Adrenal gland (tissue), 12 donors: Measurements from ENCODE around the gene ZFAND6. TPM values are rescaled to one million over a fixed set of nuclear protein-coding genes. Genes with fewer than 3 reads are reported as not detected.
A peak's percentile ranks its signal among the peaks of the same experiment; 100 is the strongest.
"Not testable (repeated sequence)": the region's sequence is repeated elsewhere in the genome, so short reads cannot be mapped to it uniquely, and the experiment has no call there.

Experiments used
- DNase-seq, 7 donors: peaks; one replicate each; pipeline ENCODE4 v3.0.0-alpha.2; 2019 to 2020
- H3K27ac ChIP-seq, 5 donors: fragments of 200-600 bp; sonication (generic) in 4 of 5; 1 replicate in 3 of 5; 2 replicates in 2 of 5; pipeline versions ENCODE4 v1.5.1 to v1.8.0; 2016 to 2020; ENCODE audit warnings: mild to moderate bottlenecking in 1 of 5
- H3K27me3 ChIP-seq: fragments of 200-600 bp; 2 replicates; pipeline ENCODE4 v1.8.0; 2021
- H3K36me3 ChIP-seq, 2 donors: fragments of 200-600 bp; replicated peaks in 1 of 2; 1 replicate in 1 of 2; 2 replicates in 1 of 2; pipeline versions ENCODE4 v1.5.1 to v1.8.0; 2018 to 2022
- H3K4me1 ChIP-seq, 2 donors: fragments of 200-600 bp; replicated peaks in 1 of 2; 1 replicate in 1 of 2; 2 replicates in 1 of 2; pipeline versions ENCODE4 v1.5.1 to v1.8.0; 2018 to 2021
- H3K4me3 ChIP-seq, 4 donors: fragments of 200-600 bp; sonication (generic) in 3 of 4; one replicate each; pipeline ENCODE4 v1.5.1; 2016 to 2018
- H3K9me3 ChIP-seq, 3 donors: fragments of 200-600 bp; sonication (generic) in 1 of 3; replicated peaks in 1 of 3; 1 replicate in 2 of 3; 2 replicates in 1 of 3; pipeline versions ENCODE4 v1.5.1 to v1.8.0; 2016 to 2021
- CTCF ChIP-seq, 6 experiments: fragments of 450-650 bp in 4 of 6; fragments of 200-600 bp in 2 of 6; sonication (generic) in 1 of 6; IDR thresholded peaks; 1 replicate in 5 of 6; 2 replicates in 1 of 6; pipeline versions ENCODE4 v1.5.1 to v1.8.0; 2016 to 2021; ENCODE audit warnings: antibody characterized with exemption in 6 of 6, mild to moderate bottlenecking in 2 of 6, moderate library complexity in 1 of 6
- POLR2A ChIP-seq, 2 donors: fragments of 450-650 bp; IDR thresholded peaks; one replicate each; pipeline ENCODE4 v1.6.1; 2017; ENCODE audit warnings: antibody characterized with exemption in 2 of 2, mild to moderate bottlenecking in 2 of 2, moderate library complexity in 1 of 2
- WGBS, 4 donors: extraction: QIAGEN DNeasy Blood & Tissue Kit in 2 of 4; methylation state at CpG; one replicate each; pipeline versions ENCODE4 v1.1.5 to v1.1.7; 2013 to 2017; 5-methylcytosine and 5-hydroxymethylcytosine counted together
- intact Hi-C, 2 donors: fragments of 100-400 bp; cut with DNase I; formaldehyde crosslinking; loops; one replicate each; pipeline versions ENCODE4 v1.14.1 to v1.15.0; 2022 to 2023
- polyA plus RNA-seq, 3 donors: library from polyadenylated mRNA; stranded (reverse); fragments of 200-250 nt in 2 of 3; fragments of 350-450 nt in 1 of 3; fragmentation: Illumina TruSeq in 1 of 3; extraction: RNeasy Lipid Tissue Mini Kit (QIAGEN cat#74804) in 1 of 3; gene quantifications; one replicate each; pipeline ENCODE4 v1.2.3, GENCODE V29; 2013 to 2014
- total RNA-seq, 9 donors: library from RNA; depleted of rRNA in 4 of 9; stranded (reverse); fragments of >200 nt in 4 of 9; fragments of 120-200 nt in 1 of 9; fragmentation: NEBNext Ultra II Directional in 1 of 9; extraction: Animal tissue kit (Norgen Biotek cat#: 25700) in 1 of 9; gene quantifications; one replicate each; pipeline versions ENCODE4 v1.1.0 to v1.2.4, GENCODE V29; 2013 to 2023
- donor health status: healthy with polysubstance abuse.
- donor health status: Bipolar disorder and iron deficiency.
- donor health status: DM: yes; HTN: yes; CAD: no.
- donor health status: DM: no; HTN: no; CAD: no.
- donor health status: DM: no; HTN: no; CAD: no.
- donor health status: DM: yes; HTN: yes; CAD: no.

The ZFAND6 gene
- total and polyA plus RNA-seq, 12 donors, result 46.5 to 197 (median 105) TPM

GRCh38 chr15:80019168-80019745 is 40.2 kb upstream of the ZFAND6 start:
- no peak overlapping the region for H3K4me3 ChIP-seq
- no peaks in the 10 kb centered on the region for H3K36me3 ChIP-seq
- no peaks in the 10 kb centered on the region for H3K27me3 ChIP-seq
- no peak overlapping the region for H3K27ac ChIP-seq
- intact Hi-C loops, result no loop called here
- peak in 1 of 7 donors; percentile 10 for DNase-seq
- H3K4me1 ChIP-seq, result no peaks in the 10 kb centered on the region
- no peaks in the 10 kb centered on the region for H3K9me3 ChIP-seq
- TF ChIP-seq POLR2A (IDR thresholded peaks at IDR 0.05) (no peak), CTCF (IDR thresholded peaks at IDR 0.05) (no peak)
- 86 to 97% (median 91%) methylated on average over 8 of the region's 8 CpGs for WGBS, 4 donors

GRCh38 chr15:80020149-80020548 is 39.3 kb upstream of the ZFAND6 start:
- H3K27me3 ChIP-seq, H3K4me3 ChIP-seq, H3K27ac ChIP-seq, H3K36me3 ChIP-seq, H3K4me1 ChIP-seq, intact Hi-C loops, H3K9me3 ChIP-seq: not testable (repeated sequence)
- peak in 1 of 7 donors; percentile 10 for DNase-seq
- WGBS, 4 donors, result 88 to 96% (median 89%) methylated on average over 6 of the region's 6 CpGs

- Histone ChIP-seq H3K27ac (no peak overlapping the region), H3K4me1 (no peaks in the 10 kb centered on the region), H3K4me3 (no peak overlapping the region), H3K36me3 (no peaks in the 10 kb centered on the region), H3K9me3 (no peaks in the 10 kb centered on the region), H3K27me3 (no peaks in the 10 kb centered on the region)
- intact Hi-C loops, result no loop called here
- peak in 1 of 7 donors; percentile 3 for DNase-seq
- TF ChIP-seq CTCF (IDR thresholded peaks at IDR 0.05) (no peak), POLR2A (IDR thresholded peaks at IDR 0.05) (no peak)
- WGBS, 4 donors, result 64 to 86% (median 83%) methylated on average over 3 of the region's 3 CpGs
These were observed 38.7 kb upstream of the ZFAND6 start for GRCh38 chr15:80020731-80021130.

- 91 to 96% (median 93%) methylated on average over 3 of the region's 3 CpGs for WGBS, 4 donors
These were observed 33.2 kb upstream of the ZFAND6 start for GRCh38 chr15:80026310-80026709.

More at GRCh38 chr15:80026310-80026709, 33.2 kb upstream of the ZFAND6 start:
- Histone ChIP-seq H3K27me3 (no peaks in the 10 kb centered on the region), H3K36me3 (no peaks in the 10 kb centered on the region), H3K4me3 (no peak overlapping the region), H3K27ac (no peak overlapping the region), H3K9me3 (no peaks in the 10 kb centered on the region), H3K4me1 (no peaks in the 10 kb centered on the region)
- no peak for DNase-seq
- intact Hi-C loops, result no loop called here
- TF ChIP-seq CTCF (IDR thresholded peaks at IDR 0.05) (no peak), POLR2A (IDR thresholded peaks at IDR 0.05) (no peak)
